ENCODE measurements around the gene GPR158. TPM values are rescaled to one million over a fixed set of nuclear protein-coding genes. Genes with fewer than 3 reads are reported as not detected.

The GPR158 gene
- total and polyA plus RNA-seq, 4 donors: 0.03 to 0.08 TPM; not detected in 2

- H3K9ac ChIP-seq (ENCODE audit: low read depth in 1 of 2, low read length in 2 of 2): no peak overlapping the region
- no peaks in the 10 kb centered on the region for H3K4me1 ChIP-seq (ENCODE audit: control insufficient read depth in 4 of 4, insufficient read depth in 4 of 4, low read length in 3 of 4)
- H3K36me3 ChIP-seq (ENCODE audit: control insufficient read depth in 4 of 4, insufficient read depth in 3 of 4, low read depth in 1 of 4, low read length in 3 of 4): no peaks in the 10 kb centered on the region
- 53% methylated on average over 3 of the region's 3 CpGs for WGBS
- no peak for DNase-seq (ENCODE audit: low spot score)
- H3K4me3 ChIP-seq (ENCODE audit: low read depth in 1 of 3, low read length in 3 of 3): no peak overlapping the region
- no peaks in the 10 kb centered on the region for H3K27me3 ChIP-seq (ENCODE audit: control insufficient read depth in 4 of 4, insufficient read depth in 4 of 4, low read length in 3 of 4)
- H3K27ac ChIP-seq (ENCODE audit: low read depth in 1 of 2, low read length in 2 of 2): no peak overlapping the region
- TF ChIP-seq YY1 (IDR thresholded peaks at IDR 0.05): no peak
- no peak for TF ChIP-seq ATF3 (IDR thresholded peaks at IDR 0.05)
- no peak for TF ChIP-seq RXRA (IDR thresholded peaks at IDR 0.05)
- TF ChIP-seq MAX (IDR thresholded peaks at IDR 0.05): no peak
- TF ChIP-seq GABPA (IDR thresholded peaks at IDR 0.05 in 1 of 2, conservative IDR thresholded peaks at IDR 0.05 in 1 of 2): no peak
- no peak for TF ChIP-seq FOXA2 (IDR thresholded peaks at IDR 0.05)
- TF ChIP-seq EGR1 (IDR thresholded peaks at IDR 0.05; ENCODE audit: low read depth in 2 of 2): no peak
- TF ChIP-seq TAF1 (conservative IDR thresholded peaks at IDR 0.05): no peak
- no peak for TF ChIP-seq ZBTB33 (IDR thresholded peaks at IDR 0.05)
- no peak for TF ChIP-seq SP1 (IDR thresholded peaks at IDR 0.05)
- no peaks in the 10 kb centered on the region for H3K9me3 ChIP-seq (ENCODE audit: control insufficient read depth in 4 of 4, low read length in 3 of 4)
These were observed 357.4 kb downstream of the GPR158 start for GRCh38 chr10:25532213-25532612.

- Histone ChIP-seq H3K9me3 (ENCODE audit: control insufficient read depth in 4 of 4, low read length in 3 of 4) (no peaks in the 10 kb centered on the region), H3K4me3 (ENCODE audit: low read depth in 1 of 3, low read length in 3 of 3) (no peak overlapping the region), H3K9ac (ENCODE audit: low read depth in 1 of 2, low read length in 2 of 2) (no peak overlapping the region), H3K4me1 (ENCODE audit: control insufficient read depth in 4 of 4, insufficient read depth in 4 of 4, low read length in 3 of 4) (no peaks in the 10 kb centered on the region), H3K36me3 (ENCODE audit: control insufficient read depth in 4 of 4, insufficient read depth in 3 of 4, low read depth in 1 of 4, low read length in 3 of 4) (no peaks in the 10 kb centered on the region), H3K27me3 (ENCODE audit: control insufficient read depth in 4 of 4, insufficient read depth in 4 of 4, low read length in 3 of 4) (no peaks in the 10 kb centered on the region), H3K27ac (ENCODE audit: low read depth in 1 of 2, low read length in 2 of 2) (no peak overlapping the region)
- TF ChIP-seq ZBTB33 (IDR thresholded peaks at IDR 0.05) (no peak), CTCF (IDR thresholded peaks at IDR 0.05; ENCODE audit: low read depth, low read length, missing input control) (no peak), MAX (IDR thresholded peaks at IDR 0.05) (no peak), HNF4A (conservative IDR thresholded peaks at IDR 0.05) (no peak), NR2F2 (IDR thresholded peaks at IDR 0.05) (no peak), RAD21 (IDR thresholded peaks at IDR 0.05) (no peak), GABPA (IDR thresholded peaks at IDR 0.05 in 1 of 2, conservative IDR thresholded peaks at IDR 0.05 in 1 of 2) (no peak), HNF4G (IDR thresholded peaks at IDR 0.05) (no peak), TAF1 (conservative IDR thresholded peaks at IDR 0.05) (no peak), YY1 (IDR thresholded peaks at IDR 0.05) (no peak), JUND (IDR thresholded peaks at IDR 0.05) (no peak), RXRA (IDR thresholded peaks at IDR 0.05) (no peak), SP1 (IDR thresholded peaks at IDR 0.05) (no peak), EGR1 (IDR thresholded peaks at IDR 0.05; ENCODE audit: low read depth in 2 of 2) (no peak), REST (IDR thresholded peaks at IDR 0.05) (no peak), FOXA1 (IDR thresholded peaks at IDR 0.05) (no peak), ATF3 (IDR thresholded peaks at IDR 0.05) (no peak)
- DNase-seq (ENCODE audit: low spot score): no peak
These were observed 361.2 kb downstream of the GPR158 start for GRCh38 chr10:25536027-25536426.
